BLaER1 (cell line): ENCODE data around the gene THBS2.
"Not testable (repeated sequence)": the region's sequence is repeated elsewhere in the genome, so short reads cannot be mapped to it uniquely, and the experiment has no call there.

Source experiments
- H3K27ac ChIP-seq: shearing (Covaris generic); formaldehyde crosslinking; 2 replicates; pipeline ENCODE4 v1.8.1; 2022
- H3K27me3 ChIP-seq: shearing (Covaris generic); formaldehyde crosslinking; 2 replicates; pipeline ENCODE4 v1.8.1; 2022
- H3K36me3 ChIP-seq: shearing (Covaris generic); formaldehyde crosslinking; 2 replicates; pipeline ENCODE4 v1.8.1; 2022
- H3K4me1 ChIP-seq: shearing (Covaris generic); formaldehyde crosslinking; 2 replicates; pipeline ENCODE4 v1.8.1; 2022
- H3K4me2 ChIP-seq: shearing (Covaris generic); formaldehyde crosslinking; 2 replicates; pipeline ENCODE4 v1.8.1; 2022
- H3K4me3 ChIP-seq: shearing (Covaris generic); formaldehyde crosslinking; 2 replicates; pipeline ENCODE4 v1.8.1; 2022
- H3K9ac ChIP-seq: shearing (Covaris generic); formaldehyde crosslinking; 2 replicates; pipeline ENCODE4 v1.8.1; 2022
- H3K9me3 ChIP-seq: shearing (Covaris generic); formaldehyde crosslinking; 2 replicates; pipeline ENCODE4 v1.8.1; 2022
- H4K20me1 ChIP-seq: shearing (Covaris generic); formaldehyde crosslinking; 2 replicates; pipeline ENCODE4 v1.8.1; 2022
- Cebpa-rat ChIP-seq: shearing (Covaris generic); IDR thresholded peaks from 2 replicates; pipeline ENCODE4 v1.8.1; 2022

The THBS2 gene

GRCh38 chr6:169253337-169254238, at the start of gene THBS2:
Gene THBS2, minus strand, starts transcription at chr6:169253846. Its CDS starts 3,062 bp downstream, at chr6:169250784.
- Histone ChIP-seq H3K4me3 (no peak within 1 kb of the TSS), H3K9me3 (no peaks in the 10 kb centered on the region; the same call in 1 of the 2 replicates), H3K4me2 (no peak within 1 kb of the TSS), H3K27ac (no peak within 1 kb of the TSS), H3K9ac (no peak within 1 kb of the TSS), H3K27me3 (no peaks in the 10 kb centered on the region), H3K4me1 (no peaks in the 10 kb centered on the region), H4K20me1 (no peaks in the 10 kb centered on the region), H3K36me3 (no peaks in the 10 kb centered on the region)
- no peak for TF ChIP-seq Cebpa-rat

GRCh38 chr6:169302716-169303115, 49.1 kb upstream of the THBS2 start:
- H3K4me2 ChIP-seq: no peak overlapping the region
- no peak overlapping the region for H3K9ac ChIP-seq
- H4K20me1 ChIP-seq: no peaks in the 10 kb centered on the region
- no peak overlapping the region for H3K4me3 ChIP-seq
- no peaks in the 10 kb centered on the region for H3K4me1 ChIP-seq
- no peak overlapping the region for H3K27ac ChIP-seq
- TF ChIP-seq Cebpa-rat: no peak
- no peaks in the 10 kb centered on the region for H3K27me3 ChIP-seq
- H3K9me3 ChIP-seq: peaks cover 8% of the 10 kb centered on the region
- H3K36me3 ChIP-seq: no peaks in the 10 kb centered on the region

- H3K9me3 ChIP-seq: peaks cover 8% of the 10 kb centered on the region
- no peaks in the 10 kb centered on the region for H3K27me3 ChIP-seq
- TF ChIP-seq Cebpa-rat: no peak
These were observed 48.6 kb upstream of the THBS2 start for GRCh38 chr6:169302255-169302654.

GRCh38 chr6:169300916-169301315, 47.3 kb upstream of the THBS2 start:
- H4K20me1 ChIP-seq: no peaks in the 10 kb centered on the region
- TF ChIP-seq Cebpa-rat: no peak
- H3K27me3 ChIP-seq: no peaks in the 10 kb centered on the region

More at GRCh38 chr6:169302255-169302654, 48.6 kb upstream of the THBS2 start:
- no peak overlapping the region for H3K27ac ChIP-seq
- no peaks in the 10 kb centered on the region for H3K4me1 ChIP-seq
- H3K9ac ChIP-seq: no peak overlapping the region
- no peak overlapping the region for H3K4me3 ChIP-seq
- no peaks in the 10 kb centered on the region for H3K36me3 ChIP-seq
- no peaks in the 10 kb centered on the region for H4K20me1 ChIP-seq
- H3K4me2 ChIP-seq: no peak overlapping the region

GRCh38 chr6:169298626-169299025, 45.0 kb upstream of the THBS2 start:
- not testable (repeated sequence) for H3K27me3 ChIP-seq, H3K4me2 ChIP-seq, H3K36me3 ChIP-seq, H3K9ac ChIP-seq, H3K27ac ChIP-seq, H3K4me1 ChIP-seq, H3K9me3 ChIP-seq, H4K20me1 ChIP-seq, H3K4me3 ChIP-seq

More at GRCh38 chr6:169300916-169301315, 47.3 kb upstream of the THBS2 start:
- H3K9ac ChIP-seq: no peak overlapping the region
- H3K27ac ChIP-seq: no peak overlapping the region
- peaks cover 8% of the 10 kb centered on the region for H3K9me3 ChIP-seq
- no peaks in the 10 kb centered on the region for H3K4me1 ChIP-seq
- no peak overlapping the region for H3K4me2 ChIP-seq
- H3K4me3 ChIP-seq: no peak overlapping the region
- H3K36me3 ChIP-seq: no peaks in the 10 kb centered on the region

- Histone ChIP-seq H3K4me3 (no peak overlapping the region), H3K9ac (no peak overlapping the region), H3K9me3 (peaks cover 8% of the 10 kb centered on the region), H3K4me2 (no peak overlapping the region), H3K36me3 (no peaks in the 10 kb centered on the region), H3K27ac (no peak overlapping the region), H3K4me1 (peaks cover 9% of the 10 kb centered on the region; the same call in 1 of the 2 replicates), H3K27me3 (no peaks in the 10 kb centered on the region), H4K20me1 (no peaks in the 10 kb centered on the region)
- no peak for TF ChIP-seq Cebpa-rat
These were observed 43.0 kb upstream of the THBS2 start for GRCh38 chr6:169296622-169297021.

GRCh38 chr6:169296170-169296569, 42.5 kb upstream of the THBS2 start:
- Histone ChIP-seq H3K9me3 (peaks cover 8% of the 10 kb centered on the region), H3K27ac (no peak overlapping the region), H4K20me1 (no peaks in the 10 kb centered on the region), H3K4me3 (no peak overlapping the region), H3K9ac (no peak overlapping the region), H3K4me2 (no peak overlapping the region), H3K4me1 (peaks cover 9% of the 10 kb centered on the region; the same call in 1 of the 2 replicates), H3K27me3 (no peaks in the 10 kb centered on the region), H3K36me3 (no peaks in the 10 kb centered on the region)
- TF ChIP-seq Cebpa-rat: no peak

GRCh38 chr6:169293196-169293595, 39.5 kb upstream of the THBS2 start:
- Histone ChIP-seq H3K9ac (no peak overlapping the region), H4K20me1 (no peaks in the 10 kb centered on the region), H3K36me3 (no peaks in the 10 kb centered on the region), H3K4me1 (peaks cover 9% of the 10 kb centered on the region; the same call in 1 of the 2 replicates), H3K9me3 (no peaks in the 10 kb centered on the region), H3K4me2 (no peak overlapping the region), H3K4me3 (no peak overlapping the region), H3K27me3 (no peaks in the 10 kb centered on the region), H3K27ac (no peak overlapping the region)
- no peak for TF ChIP-seq Cebpa-rat

GRCh38 chr6:169292338-169293124, 38.9 kb upstream of the THBS2 start:
- Histone ChIP-seq H4K20me1 (no peaks in the 10 kb centered on the region), H3K9ac (no peak overlapping the region), H3K27ac (no peak overlapping the region), H3K4me2 (peak overlapping the region; percentile 17; the same call in 1 of the 2 replicates), H3K4me1 (peaks cover 9% of the 10 kb centered on the region; the same call in 1 of the 2 replicates), H3K36me3 (no peaks in the 10 kb centered on the region), H3K27me3 (no peaks in the 10 kb centered on the region), H3K4me3 (no peak overlapping the region), H3K9me3 (no peaks in the 10 kb centered on the region)
- TF ChIP-seq Cebpa-rat: no peak
